HEK293T (cell line): ENCODE measurements around the gene PKP1.

Source experiments
- ARNT ChIP-seq: fragments of 450-650 bp; IDR thresholded peaks from 2 replicates; pipeline ENCODE4 v1.6.1; 2017; ENCODE audit warnings: mild to moderate bottlenecking
- BHLHE40 ChIP-seq: fragments of 450-650 bp; IDR thresholded peaks from 2 replicates; pipeline ENCODE4 v1.6.1; 2016; ENCODE audit warnings: mild to moderate bottlenecking, moderate library complexity, borderline replicate concordance
- FOXA1 ChIP-seq: fragments of 450-650 bp; IDR thresholded peaks from 2 replicates; pipeline ENCODE4 v1.6.1; 2016; ENCODE audit warnings: mild to moderate bottlenecking
- FOXM1 ChIP-seq: fragments of 450-650 bp; IDR thresholded peaks from 2 replicates; pipeline ENCODE4 v1.6.1; 2017; ENCODE audit warnings: mild to moderate bottlenecking, borderline replicate concordance
- SUZ12 ChIP-seq: fragments of 450-650 bp; IDR thresholded peaks from 2 replicates; pipeline ENCODE4 v1.6.1; 2016; ENCODE audit warnings: mild to moderate bottlenecking
- TARDBP ChIP-seq: fragments of 450-650 bp; IDR thresholded peaks from 2 replicates; pipeline ENCODE4 v1.6.1; 2016

GRCh38 chr1:201317551-201317950, 34.2 kb downstream of the PKP1 start:
- TF ChIP-seq ARNT = no peak
- no peak for TF ChIP-seq BHLHE40
- no peak for TF ChIP-seq TARDBP
- no peak for TF ChIP-seq FOXA1
- no peak for TF ChIP-seq FOXM1
- TF ChIP-seq SUZ12 = no peak
